ENCODE results near the gene TNS1.

TNS1 gene

DNA sequence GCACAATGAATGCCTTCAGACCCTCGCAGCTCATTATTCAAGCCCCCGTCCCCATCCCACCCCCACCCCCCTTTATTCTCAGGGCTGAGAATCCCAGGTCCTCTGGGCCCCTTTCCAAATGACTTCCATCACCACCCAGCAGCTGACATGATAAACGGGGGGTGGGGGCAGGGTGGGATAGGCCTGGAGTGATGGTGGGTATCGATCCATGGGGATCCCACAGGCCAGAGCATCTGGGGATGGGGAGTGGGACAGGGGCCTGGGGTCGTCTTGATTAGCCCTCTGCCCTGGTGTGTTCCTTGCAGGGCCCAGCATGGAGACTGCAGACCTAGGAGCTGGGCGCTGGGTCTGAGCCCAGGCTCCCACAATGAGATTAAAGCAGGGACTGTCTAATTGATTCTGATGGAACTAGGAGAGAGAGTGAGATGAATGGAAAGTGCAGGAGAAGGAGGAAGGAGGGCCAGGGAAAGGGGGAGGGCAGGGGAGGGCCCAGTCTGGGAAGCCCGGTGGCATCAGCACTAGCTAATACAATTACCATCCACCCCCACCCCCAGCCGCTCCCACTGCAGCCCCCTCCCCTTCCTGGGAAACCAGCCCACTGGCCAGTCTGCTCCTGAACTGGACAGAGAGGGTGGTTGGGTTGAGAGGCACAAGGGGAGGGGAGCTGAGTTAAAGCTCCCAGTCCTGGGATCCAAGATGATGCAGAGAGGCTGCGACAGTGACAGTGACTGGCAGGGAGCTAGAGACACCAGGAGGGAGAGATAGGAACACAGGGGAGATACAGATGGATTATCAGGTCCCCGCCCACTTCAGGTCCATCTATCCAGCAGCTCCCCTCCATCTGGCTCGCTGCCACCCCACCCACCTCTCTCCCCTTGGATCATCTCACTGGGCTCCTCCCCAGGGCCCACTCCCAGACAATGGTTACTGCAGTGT is 13.1 kb upstream of the TNS1 start:
- peak in 1 of 2 donors; percentile 24 for DNase-seq

DNA sequence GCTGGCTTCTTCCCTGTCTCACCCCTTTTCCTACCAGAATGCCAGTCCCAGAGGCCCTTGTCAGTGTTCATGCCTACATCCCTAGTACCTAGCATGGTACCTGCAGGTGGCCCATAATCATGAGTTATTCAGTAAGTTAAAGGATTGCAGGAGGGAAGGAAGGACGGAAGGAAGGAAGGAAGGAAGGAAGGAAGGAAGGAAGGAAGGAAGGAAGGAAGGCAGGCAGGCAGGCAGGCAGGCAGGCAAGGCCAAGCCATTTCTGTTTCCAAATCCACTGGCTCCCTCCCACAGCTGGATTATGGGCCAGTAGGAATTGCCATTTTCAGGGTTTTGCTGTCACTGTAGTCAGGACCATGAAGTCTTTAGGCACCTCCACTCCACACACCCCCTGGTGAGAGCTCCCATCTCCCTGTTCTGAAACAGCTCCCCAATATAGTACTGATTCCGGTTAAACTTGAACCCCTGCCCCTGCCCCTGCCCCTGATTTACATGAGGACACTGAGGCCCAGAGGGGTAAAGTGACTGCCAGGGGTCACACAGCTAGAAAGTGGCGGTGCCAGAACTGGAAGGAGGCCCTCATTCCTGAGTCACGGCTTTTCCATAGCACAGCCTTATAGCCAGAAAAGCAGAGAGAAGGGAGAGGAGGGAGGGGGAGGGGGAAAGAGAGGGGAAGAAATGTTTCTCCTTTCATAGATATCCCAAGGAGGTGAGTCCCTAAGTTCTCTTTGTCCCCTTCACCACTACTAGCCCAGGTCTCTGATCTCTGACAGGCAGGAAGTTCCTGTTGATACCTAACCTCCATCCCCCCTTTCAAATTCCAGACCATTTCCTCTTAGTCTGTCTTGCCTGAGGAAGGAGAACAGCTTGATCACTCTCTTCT is 12.2 kb upstream of the TNS1 start:
- no peak for DNase-seq

DNA sequence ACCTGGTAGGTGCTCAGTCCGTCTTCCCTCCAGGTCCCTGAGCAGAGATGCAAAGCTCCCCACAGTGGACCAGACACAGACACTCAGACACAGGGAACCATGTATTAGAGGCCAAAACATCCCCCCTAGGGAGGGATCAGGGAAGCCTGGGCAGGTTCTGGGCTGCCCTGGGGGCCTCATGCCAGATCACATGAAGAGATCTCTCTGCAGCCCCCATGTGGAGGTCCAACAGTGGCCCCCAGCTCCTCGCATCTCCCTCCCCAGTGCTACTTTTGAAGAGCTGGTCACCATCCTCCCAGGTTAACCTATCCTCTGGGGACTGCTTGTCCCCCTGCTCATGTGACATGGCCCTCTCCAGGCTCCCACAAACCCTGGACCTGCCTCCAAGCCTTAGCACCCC is 10.5 kb upstream of the TNS1 start:
- no peak for DNase-seq

DNA sequence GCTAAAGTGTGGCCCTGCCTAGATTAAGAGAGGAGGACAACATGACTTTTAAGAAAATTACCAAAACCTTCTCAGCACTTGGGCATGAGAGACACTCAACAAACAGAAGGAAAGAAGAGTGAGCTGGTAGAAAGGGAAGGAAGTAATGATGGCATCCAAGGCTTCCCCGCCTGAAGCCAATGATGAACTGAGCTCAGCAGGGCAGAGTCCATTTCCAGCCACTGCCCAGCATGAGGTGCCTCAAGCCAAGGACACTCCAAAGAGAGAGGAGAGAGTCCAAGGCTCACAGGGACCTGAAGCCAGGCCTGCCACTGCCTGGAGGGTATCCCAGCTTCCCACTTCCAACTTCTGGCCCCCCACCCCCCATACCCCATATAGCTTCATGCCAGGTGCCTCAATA is 9.5 kb upstream of the TNS1 start:
- DNase-seq = no peak

DNA sequence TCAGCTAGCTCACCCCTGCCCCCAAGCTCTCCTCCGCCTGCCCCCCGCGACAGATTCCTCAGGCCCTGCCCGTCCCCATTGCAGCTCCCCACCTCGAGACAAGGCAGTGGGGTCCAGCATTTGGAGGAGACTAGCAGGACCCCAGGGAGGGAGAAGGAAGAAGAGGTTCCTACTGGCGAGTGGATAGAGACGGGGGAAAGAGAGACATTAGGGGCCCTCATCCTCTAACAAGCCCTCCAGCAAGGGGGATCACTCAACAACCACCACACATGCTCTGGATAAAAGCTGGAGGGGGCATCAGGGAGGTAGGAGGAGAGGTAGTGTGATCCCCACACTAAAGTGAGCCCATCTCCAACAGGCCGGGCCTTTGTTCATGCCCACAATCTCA is 8.9 kb upstream of the TNS1 start:
- DNase-seq = no peak

DNA sequence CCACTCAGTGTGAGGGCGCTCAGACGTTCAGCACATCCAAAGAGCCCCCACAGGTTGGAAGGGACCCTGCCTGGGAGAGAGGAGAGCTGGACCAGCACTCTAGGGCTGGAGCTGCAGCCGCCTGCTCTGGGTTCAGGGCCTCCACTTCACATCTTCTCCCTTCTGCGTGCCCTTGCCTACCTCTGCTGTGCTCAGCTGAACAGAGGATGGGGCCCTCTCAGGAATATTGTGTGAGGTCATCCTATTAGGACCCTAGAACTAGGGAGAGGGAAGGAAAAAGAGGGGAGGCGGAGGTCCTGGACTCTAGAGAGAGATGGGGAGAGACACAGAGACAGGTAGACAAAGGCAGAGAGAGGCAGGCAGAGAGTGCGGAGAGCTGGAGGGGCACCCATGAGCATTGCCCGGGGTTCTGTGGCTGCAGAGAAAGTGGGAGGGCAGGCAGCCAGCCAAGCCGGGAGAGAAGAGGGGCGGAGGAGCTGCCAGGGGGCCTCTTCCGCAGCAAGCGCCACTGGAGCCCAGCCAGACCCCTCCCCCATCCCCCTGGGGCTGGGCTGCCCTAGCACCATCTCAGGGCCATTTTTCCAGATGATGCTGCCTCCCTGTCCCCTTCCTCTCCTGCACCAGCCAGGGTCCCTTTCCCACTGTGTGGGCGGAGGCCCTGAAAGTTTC is 8.3 kb upstream of the TNS1 start:
- DNase-seq = no peak

DNA sequence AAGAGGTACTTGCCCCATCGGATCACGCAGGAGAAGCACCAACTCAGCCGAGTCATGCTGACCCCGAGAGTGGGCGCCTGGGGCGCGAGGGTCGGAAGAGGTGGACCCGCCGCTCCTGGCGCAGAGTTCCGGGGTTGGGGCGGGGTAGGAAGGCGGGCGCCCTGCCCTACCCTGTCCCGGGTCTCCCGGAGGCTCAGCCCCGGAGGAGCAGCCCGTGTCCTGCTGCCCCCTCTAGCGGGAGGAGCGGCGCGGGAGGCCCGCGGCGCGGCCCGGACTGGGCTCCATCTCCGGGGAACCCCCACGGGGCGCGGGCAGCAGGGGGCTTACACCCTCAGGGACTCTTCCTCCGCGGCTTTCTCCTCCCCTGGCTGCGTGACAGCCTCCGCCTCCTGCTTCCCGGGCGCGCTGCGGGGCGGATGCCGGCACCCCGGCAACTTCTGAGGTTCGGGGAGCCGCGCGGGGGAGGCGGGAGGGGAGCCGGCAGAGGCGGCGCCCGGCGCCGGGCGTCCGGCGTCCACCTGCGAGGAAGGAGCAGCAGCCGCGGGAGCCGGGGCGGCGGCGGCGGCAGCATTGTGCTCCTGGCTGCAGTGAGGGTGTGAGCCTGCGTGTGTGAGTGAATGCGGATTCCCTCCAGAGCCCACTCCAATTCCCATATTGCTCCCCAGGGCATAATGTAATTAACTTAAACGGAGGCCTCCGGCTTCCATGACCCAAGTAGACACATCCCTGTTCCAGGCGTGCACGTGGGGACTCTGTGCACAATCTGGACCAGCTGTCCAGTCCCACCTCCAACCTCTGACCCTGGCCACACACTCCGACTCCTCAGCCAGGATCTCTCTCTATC is 7.6 kb upstream of the TNS1 start:
- DNase-seq = no peak

DNA sequence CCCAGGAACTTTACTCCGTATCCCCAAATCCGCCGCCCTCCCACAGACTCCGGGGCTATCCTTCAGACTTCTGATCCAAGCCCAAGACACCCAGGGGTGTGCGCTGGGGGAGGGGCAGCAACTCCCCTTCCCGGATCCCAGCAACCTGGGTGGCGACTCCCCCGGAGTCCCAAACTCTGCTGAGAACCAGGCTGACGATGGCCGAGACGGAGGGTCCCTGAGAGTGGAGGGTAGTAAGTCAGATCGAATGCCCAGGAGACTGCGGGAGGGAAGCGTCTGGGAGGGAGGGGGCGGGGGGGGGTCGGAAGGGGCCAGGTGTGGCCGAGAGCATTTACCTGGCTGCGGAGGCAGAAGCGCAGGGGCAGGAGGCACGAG is 7.0 kb upstream of the TNS1 start:
- no peak for DNase-seq

DNA sequence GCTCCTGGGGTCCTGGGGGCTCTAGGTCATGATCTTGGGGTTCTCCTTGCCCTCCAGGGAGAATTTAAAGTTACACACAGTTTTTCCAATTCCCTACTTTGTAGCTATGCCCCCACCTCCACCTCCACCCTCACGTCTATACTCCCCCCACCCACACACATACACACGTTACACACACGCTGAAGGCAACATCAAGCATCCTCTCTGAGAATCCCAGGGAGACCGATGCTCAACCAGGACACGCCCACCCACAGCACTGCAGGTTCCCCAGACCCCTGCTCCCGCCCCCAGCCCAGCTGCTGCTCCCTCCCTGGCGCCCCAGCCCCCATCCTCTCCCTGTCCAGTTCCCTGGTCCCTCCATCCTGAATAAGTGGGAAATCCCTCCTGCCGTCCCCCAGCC is 6.4 kb upstream of the TNS1 start:
- no peak for DNase-seq

DNA sequence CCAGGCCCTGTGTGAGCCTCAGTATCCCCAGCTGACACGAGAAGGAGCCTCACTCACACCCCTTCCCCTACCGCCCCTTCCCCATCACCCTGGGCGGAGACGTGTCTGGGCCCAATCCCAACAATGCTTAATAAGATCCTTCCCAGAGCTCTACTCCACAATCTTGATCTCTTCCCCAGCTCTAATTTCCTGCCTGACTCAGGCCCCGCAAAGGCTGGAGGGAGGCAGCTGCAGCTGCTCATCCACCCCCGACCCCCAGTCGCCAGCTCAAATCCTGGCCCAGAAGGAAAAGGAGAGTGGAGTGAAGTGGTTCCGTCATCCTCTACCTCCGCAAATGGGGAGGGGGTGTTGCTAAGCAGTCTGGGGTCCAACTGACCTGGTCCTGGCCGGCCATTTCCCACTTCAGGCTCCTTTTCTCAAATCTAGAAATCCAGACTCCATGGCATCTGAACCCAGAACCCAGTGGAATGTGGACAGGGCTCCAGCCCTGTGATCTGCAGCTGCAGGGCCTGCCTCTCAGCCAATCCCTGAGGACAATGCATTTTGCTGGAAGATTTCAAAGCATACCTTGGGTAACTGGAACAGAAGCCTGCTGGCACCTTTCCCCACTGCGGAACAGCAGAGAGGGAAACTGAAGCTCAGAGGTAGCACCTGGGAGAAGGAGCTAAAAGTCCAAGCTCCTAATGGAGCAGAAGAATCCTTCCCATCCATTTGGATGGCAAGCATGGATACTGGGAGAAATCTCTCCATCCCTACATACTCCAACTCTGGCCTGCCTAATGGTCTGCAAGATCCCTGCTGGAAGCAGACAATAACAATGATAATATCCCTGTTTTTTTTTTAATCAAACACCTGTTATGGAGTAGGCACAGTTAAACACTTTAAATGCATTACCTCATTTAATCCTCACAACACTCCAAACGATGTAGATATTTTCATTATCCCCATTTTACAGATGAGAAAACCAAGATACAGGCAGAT is 5.6 kb upstream of the TNS1 start:
- no peak for DNase-seq

DNA sequence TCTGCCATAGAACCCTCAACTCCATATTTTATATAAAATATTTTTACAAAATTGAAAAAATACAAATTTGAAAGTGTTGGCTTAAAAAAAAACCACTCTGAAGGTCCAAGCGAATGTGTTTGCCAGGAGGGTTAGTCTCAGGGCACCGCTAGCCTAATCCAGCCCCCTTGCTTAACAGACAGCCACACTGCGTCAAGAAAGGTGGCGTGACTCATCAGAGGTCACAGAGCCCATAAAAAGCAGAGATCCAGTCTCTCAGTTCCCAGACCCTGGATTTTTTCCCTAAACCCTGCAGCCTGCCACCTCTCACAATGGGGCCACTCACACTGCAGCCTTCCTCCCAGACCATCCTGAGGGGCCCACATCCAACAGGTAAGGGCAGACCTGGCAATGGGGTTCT is 3.9 kb upstream of the TNS1 start:
- DNase-seq = no peak

DNA sequence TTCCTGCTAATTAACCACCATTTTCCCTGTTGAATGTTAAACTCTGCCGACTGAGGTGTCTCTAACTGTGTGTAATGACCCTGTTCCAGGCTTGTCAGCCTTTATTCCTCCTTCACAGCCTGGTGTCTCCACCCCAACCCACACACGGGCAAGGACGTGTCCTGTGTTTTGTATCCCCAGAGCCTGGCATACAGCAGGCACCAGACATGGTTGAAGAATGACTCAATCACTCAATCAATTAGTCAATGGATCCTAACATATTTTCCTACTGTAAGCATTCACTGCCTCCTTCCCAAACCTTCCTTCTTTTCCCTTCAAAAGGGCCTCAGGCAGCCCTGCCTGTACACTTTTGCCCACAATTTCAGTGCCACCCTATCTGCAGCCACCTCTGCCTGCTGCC is 2.7 kb upstream of the TNS1 start:
- DNase-seq = no peak

DNA sequence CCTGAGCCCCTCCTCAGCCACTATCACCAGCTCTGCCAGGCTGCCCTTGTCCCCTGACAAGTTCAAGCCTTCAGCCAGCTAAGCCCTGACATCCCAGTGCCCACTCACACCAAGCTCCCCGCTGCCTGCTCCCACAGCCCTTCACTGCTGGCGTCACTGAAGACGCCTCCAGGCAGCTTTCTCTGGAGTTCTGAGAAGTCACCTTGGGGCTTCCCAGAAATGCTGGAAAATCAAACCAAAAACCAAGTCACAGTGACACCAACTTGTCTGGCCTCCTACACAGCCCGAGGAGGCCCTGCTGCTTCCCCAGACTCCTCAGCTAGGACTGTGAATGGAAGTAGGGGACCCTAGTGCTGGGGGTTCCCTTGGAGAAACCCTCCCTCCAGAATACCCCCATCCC is 2.2 kb upstream of the TNS1 start:
- no peak for DNase-seq

DNA sequence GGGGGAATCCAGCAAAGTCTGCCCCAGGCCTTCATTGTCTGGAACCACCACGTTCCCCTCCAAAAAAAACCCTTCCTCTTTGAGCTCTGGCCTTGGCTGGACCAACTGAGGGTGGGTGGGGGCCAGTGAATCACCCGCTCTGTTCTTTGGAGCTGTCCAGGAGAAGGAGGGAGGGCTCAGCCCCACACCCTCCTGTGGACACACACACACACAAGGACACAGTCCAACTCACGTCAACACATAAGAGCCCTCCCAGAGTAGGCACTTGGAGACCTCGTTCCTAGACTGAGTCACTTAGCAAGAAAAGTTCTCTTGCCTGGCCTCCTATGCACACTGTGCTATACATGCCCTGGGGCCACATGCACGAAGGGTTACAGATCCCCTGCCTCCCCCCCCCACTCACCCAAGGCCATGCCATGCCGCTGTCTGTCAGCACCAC is 1.2 kb upstream of the TNS1 start:
- DNase-seq = no peak

DNA sequence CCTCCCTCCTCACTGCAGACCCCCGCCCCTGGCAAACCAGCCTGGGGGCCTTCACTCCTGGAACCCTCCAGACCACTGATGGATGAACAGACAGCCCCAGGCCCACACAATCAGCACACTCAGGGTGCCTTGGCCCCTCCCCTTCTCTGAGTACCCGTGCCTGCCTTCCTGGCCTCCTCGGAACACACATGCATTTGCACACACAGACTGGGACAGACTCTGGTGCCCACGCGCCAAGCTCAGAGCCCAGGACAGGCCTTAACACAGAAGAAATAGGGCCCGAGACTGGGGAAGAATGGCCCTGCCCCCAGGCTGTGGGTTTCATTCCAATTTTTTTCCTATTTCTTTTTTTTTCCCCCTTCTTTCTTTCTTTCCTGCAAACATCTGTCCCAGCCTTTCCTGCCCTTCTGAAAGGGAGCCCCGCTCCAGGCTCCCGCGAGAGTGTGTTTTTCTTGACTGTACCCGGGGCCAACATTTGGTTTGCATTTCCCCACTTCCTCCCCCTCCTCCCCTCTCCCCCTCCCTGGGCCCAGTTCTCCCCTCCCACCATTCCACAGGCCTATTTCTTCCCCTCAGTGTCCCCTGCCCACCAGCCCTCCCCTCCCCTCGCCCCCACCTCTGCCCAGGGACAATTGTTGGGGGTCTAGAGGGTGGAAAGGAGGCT is 618 bp upstream of the TNS1 start:
- DNase-seq = no peak

DNA sequence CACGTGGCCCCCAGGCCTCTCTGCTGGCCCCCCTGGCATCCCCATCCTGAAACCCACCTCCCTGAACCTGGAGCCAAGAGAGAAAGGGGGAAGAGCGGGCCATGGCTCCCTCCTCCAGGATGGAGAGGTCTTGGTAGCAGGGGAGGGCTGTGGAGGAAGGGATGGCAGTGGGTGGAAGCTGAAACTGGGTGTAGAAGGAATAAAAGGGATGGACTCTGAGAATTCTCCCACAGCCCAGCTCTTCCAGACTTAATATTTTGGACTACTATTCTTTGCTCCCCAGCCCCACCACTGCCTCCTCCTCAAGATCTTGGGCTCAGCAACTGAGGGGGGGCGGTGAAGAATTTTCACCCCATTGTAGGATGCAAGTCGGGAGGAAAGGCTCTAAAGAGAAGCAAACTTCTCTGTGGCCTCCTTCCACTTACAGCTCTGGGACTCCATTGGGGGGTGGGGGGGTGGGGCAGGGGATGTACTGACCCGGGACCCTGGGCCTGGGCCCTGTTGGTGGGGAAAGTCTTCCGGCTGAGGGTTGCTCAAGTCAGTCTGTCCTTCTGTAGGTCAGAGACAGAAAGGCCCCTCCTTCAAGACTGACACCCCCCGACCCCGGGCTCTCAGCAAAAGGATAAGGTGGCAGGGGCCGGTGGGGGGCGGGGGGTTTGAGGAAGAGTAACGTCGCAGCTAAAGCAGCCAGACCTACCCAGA is 501 bp downstream of the TNS1 start:
- DNase-seq = no peak

DNA sequence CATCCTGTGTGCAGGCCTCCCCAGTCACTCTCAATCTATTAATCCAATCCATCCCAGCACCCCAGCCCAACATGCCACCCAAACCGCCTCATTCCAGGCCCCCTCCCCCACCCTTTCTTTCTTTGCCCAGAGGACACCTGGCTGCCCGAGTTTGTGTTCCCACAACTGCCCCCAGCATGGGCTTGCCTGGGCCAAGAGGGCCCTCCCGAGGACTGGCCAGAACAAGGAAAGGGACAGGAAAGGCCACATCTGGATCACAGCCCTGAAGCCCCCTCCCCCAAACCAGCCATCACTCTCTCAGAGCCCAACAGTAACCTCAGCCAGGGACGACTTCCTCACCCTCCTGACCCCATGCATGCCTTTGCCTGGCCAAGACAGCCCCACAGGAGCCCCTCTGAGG is 1.2 kb downstream of the TNS1 start:
- no peak for DNase-seq

DNA sequence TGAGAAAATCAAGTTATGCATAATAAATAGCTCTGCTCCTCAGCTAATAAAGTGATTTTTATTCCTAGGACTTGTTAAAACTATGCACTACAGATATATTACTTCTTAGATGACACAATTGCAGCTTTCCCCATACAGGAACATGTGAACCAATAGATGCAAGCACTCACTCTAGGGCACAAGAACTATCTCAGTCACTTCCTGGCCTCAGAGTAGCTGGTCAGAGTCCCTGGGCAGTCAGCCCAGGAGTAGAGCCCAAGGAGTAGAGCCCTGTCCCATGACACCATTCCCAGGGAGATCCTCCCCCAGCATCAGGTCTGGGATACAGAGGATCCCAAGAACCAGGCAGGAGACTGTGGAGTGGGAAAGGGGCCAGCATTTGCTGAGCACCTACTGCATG is 2.7 kb downstream of the TNS1 start:
- DNase-seq = no peak

DNA sequence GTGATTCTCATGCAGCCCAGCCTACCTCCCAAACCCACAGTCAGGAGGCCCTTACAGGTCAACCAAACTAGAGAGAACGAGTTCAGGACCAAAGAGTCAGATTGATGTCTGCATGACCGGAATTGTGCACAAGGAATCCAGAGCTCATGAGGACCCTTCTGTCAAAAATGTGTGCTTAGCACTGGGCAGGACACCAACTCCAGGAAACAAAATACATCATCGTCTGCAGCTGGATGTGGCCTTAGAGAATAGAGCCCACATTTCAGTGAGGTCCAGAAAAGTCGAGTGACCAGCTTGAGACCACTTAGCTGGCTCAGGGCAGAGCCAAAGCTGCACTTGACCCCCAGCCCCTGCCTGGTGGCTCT is 3.2 kb downstream of the TNS1 start:
- DNase-seq = no peak
